ENCODE measurements around the gene YEATS4.

The YEATS4 gene

DNA sequence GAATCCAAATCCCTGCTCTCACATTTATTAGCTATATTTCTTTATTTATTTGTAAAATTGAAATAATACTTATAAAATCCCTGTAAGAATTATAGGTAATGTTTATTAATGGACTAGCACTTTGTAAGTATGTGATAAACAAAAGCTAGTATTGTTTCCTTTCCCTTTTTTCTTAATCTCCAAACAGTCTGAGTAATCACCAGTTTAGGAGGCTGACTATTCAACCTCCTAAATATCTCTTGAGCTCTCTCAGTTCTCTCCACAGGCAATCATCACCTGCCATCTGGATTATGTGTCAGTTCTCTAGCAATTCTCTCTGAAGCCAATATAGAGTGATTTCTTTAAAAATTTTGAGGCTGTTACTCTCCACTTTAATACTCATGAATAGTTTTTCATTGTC lies 20.6 kb upstream of the YEATS4 start:
- Histone ChIP-seq H3K27me3 (ENCODE audit: insufficient read depth, low read length) (no peaks in the 10 kb centered on the region), H4K12ac (ENCODE audit: low read depth, low read length) (no peak overlapping the region), H2AK5ac (ENCODE audit: low read length) (no peak overlapping the region), H3K14ac (ENCODE audit: low read length) (no peak overlapping the region), H2BK12ac (ENCODE audit: low read length) (no peak overlapping the region), H3K79me2 (ENCODE audit: control insufficient read depth, insufficient read depth, low read length, poor library complexity) (no peaks in the 10 kb centered on the region), H3K4me2 (ENCODE audit: low read length) (no peak overlapping the region), H4K8ac (ENCODE audit: low read depth, low read length) (no peak overlapping the region), H2BK5ac (ENCODE audit: low read depth, low read length, poor library complexity) (no peak overlapping the region), H3K4me1 (ENCODE audit: control insufficient read depth in 1 of 2, insufficient read depth in 2 of 2, low read length in 2 of 2) (no peaks in the 10 kb centered on the region), H3K18ac (ENCODE audit: low read length) (no peak overlapping the region), H3K9ac (ENCODE audit: low read length) (no peak overlapping the region), H3K36me3 (ENCODE audit: control insufficient read depth in 1 of 2, insufficient read depth in 2 of 2, low read length in 2 of 2) (no peaks in the 10 kb centered on the region), H2BK120ac (ENCODE audit: insufficient read depth, low read length, poor library complexity) (no peak overlapping the region), H3K9me3 (ENCODE audit: insufficient read depth, low read depth, low read length) (no peaks in the 10 kb centered on the region), H3K27ac (ENCODE audit: low read depth, low read length) (no peak overlapping the region), H4K91ac (ENCODE audit: low read depth, low read length) (no peak overlapping the region), H2AFZ (ENCODE audit: insufficient read depth, low read length, poor library complexity) (no peak overlapping the region), H3K4ac (ENCODE audit: low read depth, low read length) (no peak overlapping the region), H3K79me1 (ENCODE audit: low read length) (no peaks in the 10 kb centered on the region), H3K4me3 (ENCODE audit: low read depth, low read length) (no peak overlapping the region), H3K23ac (ENCODE audit: low read length) (no peak overlapping the region)
- no peak for DNase-seq

GRCh38 chr12:69339999-69340398 lies 19.5 kb upstream of the YEATS4 start:
- no peak overlapping the region for H3K4ac ChIP-seq (ENCODE audit: low read depth, low read length)
- H4K8ac ChIP-seq (ENCODE audit: low read depth, low read length) = no peak overlapping the region
- no peak for DNase-seq
- no peak overlapping the region for H4K91ac ChIP-seq (ENCODE audit: low read depth, low read length)
- H2BK12ac ChIP-seq (ENCODE audit: low read length) = no peak overlapping the region
- no peaks in the 10 kb centered on the region for H3K9me3 ChIP-seq (ENCODE audit: insufficient read depth, low read depth, low read length)
- H3K14ac ChIP-seq (ENCODE audit: low read length) = no peak overlapping the region
- no peaks in the 10 kb centered on the region for H3K4me1 ChIP-seq (ENCODE audit: control insufficient read depth in 1 of 2, insufficient read depth in 2 of 2, low read length in 2 of 2)
- no peak overlapping the region for H2BK5ac ChIP-seq (ENCODE audit: low read depth, low read length, poor library complexity)
- H3K4me2 ChIP-seq (ENCODE audit: low read length) = no peak overlapping the region
- no CpG with 5 or more reads among the region's 2 CpGs for WGBS (ENCODE audit: extremely low coverage, insufficient coverage, insufficient read length)
- no peak overlapping the region for H3K9ac ChIP-seq (ENCODE audit: low read length)
- no peak overlapping the region for H2AFZ ChIP-seq (ENCODE audit: insufficient read depth, low read length, poor library complexity)
- H3K27me3 ChIP-seq (ENCODE audit: insufficient read depth, low read length) = no peaks in the 10 kb centered on the region
- no peak overlapping the region for H2AK5ac ChIP-seq (ENCODE audit: low read length)
- H3K27ac ChIP-seq (ENCODE audit: low read depth, low read length) = no peak overlapping the region
- H3K79me2 ChIP-seq (ENCODE audit: control insufficient read depth, insufficient read depth, low read length, poor library complexity) = no peaks in the 10 kb centered on the region
- H3K36me3 ChIP-seq (ENCODE audit: control insufficient read depth in 1 of 2, insufficient read depth in 2 of 2, low read length in 2 of 2) = no peaks in the 10 kb centered on the region
- H3K79me1 ChIP-seq (ENCODE audit: low read length) = no peaks in the 10 kb centered on the region
- no peak overlapping the region for H4K12ac ChIP-seq (ENCODE audit: low read depth, low read length)
- H3K23ac ChIP-seq (ENCODE audit: low read length) = no peak overlapping the region
- H3K18ac ChIP-seq (ENCODE audit: low read length) = no peak overlapping the region
- no peak overlapping the region for H3K4me3 ChIP-seq (ENCODE audit: low read depth, low read length)
- H2BK120ac ChIP-seq (ENCODE audit: insufficient read depth, low read length, poor library complexity) = no peak overlapping the region

GRCh38 chr12:69341328-69341727 lies 18.2 kb upstream of the YEATS4 start:
- no peaks in the 10 kb centered on the region for H3K79me2 ChIP-seq (ENCODE audit: control insufficient read depth, insufficient read depth, low read length, poor library complexity)
- H3K27ac ChIP-seq (ENCODE audit: low read depth, low read length) = no peak overlapping the region
- no peak overlapping the region for H4K12ac ChIP-seq (ENCODE audit: low read depth, low read length)
- H4K91ac ChIP-seq (ENCODE audit: low read depth, low read length) = no peak overlapping the region
- no peak overlapping the region for H2AK5ac ChIP-seq (ENCODE audit: low read length)
- no peak overlapping the region for H4K8ac ChIP-seq (ENCODE audit: low read depth, low read length)
- no peak overlapping the region for H3K9ac ChIP-seq (ENCODE audit: low read length)
- no peaks in the 10 kb centered on the region for H3K36me3 ChIP-seq (ENCODE audit: control insufficient read depth in 1 of 2, insufficient read depth in 2 of 2, low read length in 2 of 2)
- no peak overlapping the region for H2BK120ac ChIP-seq (ENCODE audit: insufficient read depth, low read length, poor library complexity)
- no peak for DNase-seq
- H3K9me3 ChIP-seq (ENCODE audit: insufficient read depth, low read depth, low read length) = no peaks in the 10 kb centered on the region
- no peak overlapping the region for H2BK12ac ChIP-seq (ENCODE audit: low read length)
- H2BK5ac ChIP-seq (ENCODE audit: low read depth, low read length, poor library complexity) = no peak overlapping the region
- H3K79me1 ChIP-seq (ENCODE audit: low read length) = no peaks in the 10 kb centered on the region
- no peak overlapping the region for H3K14ac ChIP-seq (ENCODE audit: low read length)
- no peak overlapping the region for H3K18ac ChIP-seq (ENCODE audit: low read length)
- no peaks in the 10 kb centered on the region for H3K4me1 ChIP-seq (ENCODE audit: control insufficient read depth in 1 of 2, insufficient read depth in 2 of 2, low read length in 2 of 2)
- no peak overlapping the region for H3K4ac ChIP-seq (ENCODE audit: low read depth, low read length)
- WGBS (ENCODE audit: extremely low coverage, insufficient coverage, insufficient read length) = no CpG with 5 or more reads among the region's 5 CpGs
- no peak overlapping the region for H3K23ac ChIP-seq (ENCODE audit: low read length)
- H3K4me3 ChIP-seq (ENCODE audit: low read depth, low read length) = no peak overlapping the region
- H3K27me3 ChIP-seq (ENCODE audit: insufficient read depth, low read length) = no peaks in the 10 kb centered on the region
- no peak overlapping the region for H2AFZ ChIP-seq (ENCODE audit: insufficient read depth, low read length, poor library complexity)
- no peak overlapping the region for H3K4me2 ChIP-seq (ENCODE audit: low read length)

GRCh38 chr12:69342421-69342820 lies 17.1 kb upstream of the YEATS4 start:
- Histone ChIP-seq H3K4me1 (ENCODE audit: control insufficient read depth in 1 of 2, insufficient read depth in 2 of 2, low read length in 2 of 2) (no peaks in the 10 kb centered on the region), H2AFZ (ENCODE audit: insufficient read depth, low read length, poor library complexity) (no peak overlapping the region), H3K4ac (ENCODE audit: low read depth, low read length) (no peak overlapping the region), H4K12ac (ENCODE audit: low read depth, low read length) (no peak overlapping the region), H2BK12ac (ENCODE audit: low read length) (no peak overlapping the region), H3K27me3 (ENCODE audit: insufficient read depth, low read length) (no peaks in the 10 kb centered on the region), H2BK120ac (ENCODE audit: insufficient read depth, low read length, poor library complexity) (no peak overlapping the region), H3K23ac (ENCODE audit: low read length) (no peak overlapping the region), H2BK5ac (ENCODE audit: low read depth, low read length, poor library complexity) (no peak overlapping the region), H2AK5ac (ENCODE audit: low read length) (no peak overlapping the region), H3K14ac (ENCODE audit: low read length) (no peak overlapping the region), H4K91ac (ENCODE audit: low read depth, low read length) (no peak overlapping the region), H3K4me2 (ENCODE audit: low read length) (no peak overlapping the region), H3K4me3 (ENCODE audit: low read depth, low read length) (no peak overlapping the region), H3K79me1 (ENCODE audit: low read length) (no peaks in the 10 kb centered on the region), H3K79me2 (ENCODE audit: control insufficient read depth, insufficient read depth, low read length, poor library complexity) (no peaks in the 10 kb centered on the region), H3K18ac (ENCODE audit: low read length) (no peak overlapping the region), H4K8ac (ENCODE audit: low read depth, low read length) (no peak overlapping the region), H3K9ac (ENCODE audit: low read length) (no peak overlapping the region), H3K27ac (ENCODE audit: low read depth, low read length) (no peak overlapping the region), H3K36me3 (ENCODE audit: control insufficient read depth in 1 of 2, insufficient read depth in 2 of 2, low read length in 2 of 2) (no peaks in the 10 kb centered on the region), H3K9me3 (ENCODE audit: insufficient read depth, low read depth, low read length) (no peaks in the 10 kb centered on the region)
- no peak for DNase-seq
- no CpG with 5 or more reads among the region's 2 CpGs for WGBS (ENCODE audit: extremely low coverage, insufficient coverage, insufficient read length)

- Histone ChIP-seq H4K12ac (ENCODE audit: low read depth, low read length) (no peak overlapping the region), H3K4me3 (ENCODE audit: low read depth, low read length) (no peak overlapping the region), H3K9me3 (ENCODE audit: insufficient read depth, low read depth, low read length) (no peaks in the 10 kb centered on the region), H2BK120ac (ENCODE audit: insufficient read depth, low read length, poor library complexity) (no peak overlapping the region), H4K8ac (ENCODE audit: low read depth, low read length) (no peak overlapping the region), H2AFZ (ENCODE audit: insufficient read depth, low read length, poor library complexity) (no peak overlapping the region), H3K9ac (ENCODE audit: low read length) (no peak overlapping the region), H3K27ac (ENCODE audit: low read depth, low read length) (no peak overlapping the region), H3K27me3 (ENCODE audit: insufficient read depth, low read length) (no peaks in the 10 kb centered on the region), H3K4me2 (ENCODE audit: low read length) (no peak overlapping the region), H3K4ac (ENCODE audit: low read depth, low read length) (no peak overlapping the region), H3K79me1 (ENCODE audit: low read length) (no peaks in the 10 kb centered on the region), H4K91ac (ENCODE audit: low read depth, low read length) (no peak overlapping the region), H3K14ac (ENCODE audit: low read length) (no peak overlapping the region), H3K79me2 (ENCODE audit: control insufficient read depth, insufficient read depth, low read length, poor library complexity) (no peaks in the 10 kb centered on the region), H2BK12ac (ENCODE audit: low read length) (no peak overlapping the region), H2AK5ac (ENCODE audit: low read length) (no peak overlapping the region), H2BK5ac (ENCODE audit: low read depth, low read length, poor library complexity) (no peak overlapping the region), H3K23ac (ENCODE audit: low read length) (no peak overlapping the region), H3K36me3 (ENCODE audit: control insufficient read depth in 1 of 2, insufficient read depth in 2 of 2, low read length in 2 of 2) (no peaks in the 10 kb centered on the region), H3K4me1 (ENCODE audit: control insufficient read depth in 1 of 2, insufficient read depth in 2 of 2, low read length in 2 of 2) (no peaks in the 10 kb centered on the region), H3K18ac (ENCODE audit: low read length) (no peak overlapping the region)
- no peak for DNase-seq
- no CpG with 5 or more reads among the region's 3 CpGs for WGBS (ENCODE audit: extremely low coverage, insufficient coverage, insufficient read length)
Measured at GRCh38 chr12:69343357-69343756, 16.2 kb upstream of the YEATS4 start.

Data from trophoblast cell (in vitro differentiated cells and primary cell).